HG03196 (cell line): ENCODE measurements around the gene TUBA3E.
A peak's percentile ranks its signal among the peaks of the same experiment; 100 is the strongest.
"Not testable (repeated sequence)": the region's sequence is repeated elsewhere in the genome, so short reads cannot be mapped to it uniquely, and the experiment has no call there.

Source experiments
- ATAC-seq: cut with Tn5 transposase; IDR thresholded peaks from one replicate; pipeline ENCODE4 v1.9.1; 2021; ENCODE audit not compliant: unreplicated experiment

The TUBA3E gene

GRCh38 chr2:130192451-130192850, 5.8 kb downstream of the TUBA3E start:
- ATAC-seq, result not testable (repeated sequence)

GRCh38 chr2:130191319-130191718, 6.9 kb downstream of the TUBA3E start:
- not testable (repeated sequence) for ATAC-seq

GRCh38 chr2:130190237-130190636, 8.0 kb downstream of the TUBA3E start:
- no peak for ATAC-seq

- not testable (repeated sequence) for ATAC-seq
Measured at GRCh38 chr2:130188958-130189357, 9.3 kb downstream of the TUBA3E start.

- ATAC-seq, result not testable (repeated sequence)
Measured at GRCh38 chr2:130187859-130188792, 10.1 kb downstream of the TUBA3E start.

- no peak for ATAC-seq
Measured at GRCh38 chr2:130187268-130187667, 11.0 kb downstream of the TUBA3E start.

GRCh38 chr2:130186391-130186790, 11.8 kb downstream of the TUBA3E start:
- no peak for ATAC-seq

- ATAC-seq, result no peak
Measured at GRCh38 chr2:130185896-130186295, 12.3 kb downstream of the TUBA3E start.

GRCh38 chr2:130185436-130185835, 12.8 kb downstream of the TUBA3E start:
- ATAC-seq, result no peak

- no peak for ATAC-seq
Measured at GRCh38 chr2:130183512-130184373, 14.5 kb downstream of the TUBA3E start.

- ATAC-seq, result not testable (repeated sequence)
Measured at GRCh38 chr2:130182826-130183511, 15.3 kb downstream of the TUBA3E start.

GRCh38 chr2:130181880-130182682, 16.2 kb downstream of the TUBA3E start, which contains the start of gene MZT2B:
Gene MZT2B, plus strand, starts transcription at chr2:130182262. Its CDS starts 21 bp downstream, at chr2:130182283.
- ATAC-seq, result peak; percentile 78

- peak; percentile 58 for ATAC-seq
Measured at GRCh38 chr2:130181325-130181879, 16.8 kb downstream of the TUBA3E start, which contains the start of gene SMPD4. Gene SMPD4, minus strand, starts transcription at chr2:130181602. Its CDS starts 5,010 bp downstream, at chr2:130176592.

GRCh38 chr2:130180404-130181324, 17.6 kb downstream of the TUBA3E start:
- ATAC-seq, result not testable (repeated sequence)

- ATAC-seq, result not testable (repeated sequence)
Measured at GRCh38 chr2:130174866-130175265, 23.4 kb downstream of the TUBA3E start.

- ATAC-seq, result no peak
Measured at GRCh38 chr2:130169896-130170295, 28.3 kb downstream of the TUBA3E start.

GRCh38 chr2:130169163-130169562, 29.1 kb downstream of the TUBA3E start:
- ATAC-seq, result not testable (repeated sequence)

GRCh38 chr2:130166611-130167010, 31.6 kb downstream of the TUBA3E start:
- not testable (repeated sequence) for ATAC-seq
